ENCODE results near the gene SUGP2. TPM values are rescaled to one million over a fixed set of nuclear protein-coding genes. Genes with fewer than 3 reads are reported as not detected.

SUGP2 gene
- total RNA-seq, 1 experiment from 2014 or later: 95.2 TPM

- H2BK120ac ChIP-seq (ENCODE audit: low read depth, low read length, poor library complexity, severe bottlenecking): no peak overlapping the region
- H2BK20ac ChIP-seq (ENCODE audit: low read depth, low read length, poor library complexity, severe bottlenecking): no peak overlapping the region
- H3K36me3 Mint-ChIP-seq (ENCODE audit: insufficient read depth in 1 of 3, low read depth in 3 of 3): peaks cover 24 to 54% (median 45%) of the 10 kb centered on the region in 3 experiments; a peak in 6 of 7 replicates
- H3K9me3 Mint-ChIP-seq: no peaks in the 10 kb centered on the region
- no peaks in the 10 kb centered on the region; the same call in 1 of the 2 replicates for H3K27me3 Mint-ChIP-seq (ENCODE audit: low read depth)
- H3K9ac ChIP-seq (ENCODE audit: extremely low read depth, insufficient read length, low read length): no peak overlapping the region
- H3K79me1 ChIP-seq (ENCODE audit: insufficient read depth, low read depth, low read length, poor library complexity, severe bottlenecking): no peaks in the 10 kb centered on the region
- TF ChIP-seq CTCF (conservative IDR thresholded peaks at IDR 0.05): no peak
- no CpG with 5 or more reads among the region's 10 CpGs for WGBS (ENCODE audit: extremely low coverage, insufficient read length, low lambda C conversion rate)
- H3K18ac ChIP-seq (ENCODE audit: insufficient read length, low read depth, low read length): no peak overlapping the region
- no peak overlapping the region for H2AFZ ChIP-seq (ENCODE audit: low read length)
- H3T11ph ChIP-seq (ENCODE audit: low read length): no peak overlapping the region
- no peak overlapping the region for H3K23ac ChIP-seq (ENCODE audit: insufficient read length, low read depth, low read length)
- H4K8ac ChIP-seq (replicated peaks; ENCODE audit: insufficient read length, low read depth, low read length): no peak overlapping the region
- H3K56ac ChIP-seq (ENCODE audit: insufficient read length, low read depth, low read length): no peak overlapping the region
- no peaks in the 10 kb centered on the region for H3K23me2 ChIP-seq (ENCODE audit: insufficient read length, low read depth, low read length, poor library complexity, severe bottlenecking)
- H3K4me2 ChIP-seq (ENCODE audit: insufficient read depth, insufficient read length, low read length): no peak overlapping the region
- no peak overlapping the region for H3K27ac ChIP-seq (ENCODE audit: insufficient read length, low read depth, low read length)
- no peak overlapping the region for H2BK12ac ChIP-seq (ENCODE audit: insufficient read length, low read depth, low read length)
- H3K4me1 Mint-ChIP-seq: peaks cover 8 to 20% of the 10 kb centered on the region in 2 experiments
- no peaks in the 10 kb centered on the region for H3K79me2 ChIP-seq (ENCODE audit: insufficient read depth, low read length)
- H4K20me1 ChIP-seq (ENCODE audit: control insufficient read depth, insufficient read depth, insufficient read length): no peaks in the 10 kb centered on the region
- H3K27ac Mint-ChIP-seq: no peak overlapping the region
- H2BK5ac ChIP-seq (ENCODE audit: insufficient read length, low read length): no peak overlapping the region
- H4K5ac ChIP-seq (ENCODE audit: insufficient read length, low read depth, low read length): no peak overlapping the region
- H4K91ac ChIP-seq (ENCODE audit: insufficient read length, low read depth, low read length): no peak overlapping the region
- no peaks in the 10 kb centered on the region for H3K4me1 ChIP-seq (ENCODE audit: insufficient read depth, low read length)
- DNase-seq: no peak
- no peaks in the 10 kb centered on the region for H3K9me3 ChIP-seq (ENCODE audit: control insufficient read depth, low read depth, low read length)
- H2AK5ac ChIP-seq (ENCODE audit: insufficient read length, low read length): no peak overlapping the region
- no peak overlapping the region for H3K4ac ChIP-seq (ENCODE audit: low read depth, low read length)
- H3K4me3 Mint-ChIP-seq: no peak overlapping the region
- no peak overlapping the region for H3K14ac ChIP-seq (ENCODE audit: insufficient read depth, low read length)
- no peak overlapping the region for H2BK15ac ChIP-seq (ENCODE audit: low read depth, low read length)
- no peaks in the 10 kb centered on the region for H3K27me3 ChIP-seq (ENCODE audit: insufficient read depth, low read length)
Measured at GRCh38 chr19:18993115-18993514, 40.2 kb downstream of the SUGP2 start.
